DMS 273 (cell line): ENCODE results near the gene OSBPL9.
"Not testable (repeated sequence)": the region's sequence is repeated elsewhere in the genome, so short reads cannot be mapped to it uniquely, and the experiment has no call there.

ENCODE experiments used
- DNase-seq: peaks from one replicate; lab custom pipeline; 2025; ENCODE audit not compliant: unreplicated experiment; lab: John Stamatoyannopoulos, UW

OSBPL9 gene

DNA sequence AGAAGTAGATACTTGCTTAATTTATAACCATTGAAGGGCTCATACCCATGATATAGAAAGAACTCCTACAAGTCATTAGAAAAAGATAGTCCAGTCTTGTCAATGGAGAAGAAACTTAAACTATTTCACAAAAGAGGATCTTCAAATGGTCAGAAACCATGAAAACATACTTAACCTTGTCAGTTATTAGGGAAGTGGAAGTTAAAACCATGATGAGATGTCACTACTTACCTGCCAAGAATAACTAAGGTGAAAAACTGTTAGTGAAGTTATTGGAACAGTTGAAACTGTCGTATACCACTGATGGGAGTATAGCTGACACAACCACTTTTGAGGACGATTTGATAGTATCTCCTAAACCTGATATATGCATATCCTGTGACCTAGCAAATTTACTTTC is 46.8 kb downstream of the OSBPL9 start:
- DNase-seq: no peak

DNA sequence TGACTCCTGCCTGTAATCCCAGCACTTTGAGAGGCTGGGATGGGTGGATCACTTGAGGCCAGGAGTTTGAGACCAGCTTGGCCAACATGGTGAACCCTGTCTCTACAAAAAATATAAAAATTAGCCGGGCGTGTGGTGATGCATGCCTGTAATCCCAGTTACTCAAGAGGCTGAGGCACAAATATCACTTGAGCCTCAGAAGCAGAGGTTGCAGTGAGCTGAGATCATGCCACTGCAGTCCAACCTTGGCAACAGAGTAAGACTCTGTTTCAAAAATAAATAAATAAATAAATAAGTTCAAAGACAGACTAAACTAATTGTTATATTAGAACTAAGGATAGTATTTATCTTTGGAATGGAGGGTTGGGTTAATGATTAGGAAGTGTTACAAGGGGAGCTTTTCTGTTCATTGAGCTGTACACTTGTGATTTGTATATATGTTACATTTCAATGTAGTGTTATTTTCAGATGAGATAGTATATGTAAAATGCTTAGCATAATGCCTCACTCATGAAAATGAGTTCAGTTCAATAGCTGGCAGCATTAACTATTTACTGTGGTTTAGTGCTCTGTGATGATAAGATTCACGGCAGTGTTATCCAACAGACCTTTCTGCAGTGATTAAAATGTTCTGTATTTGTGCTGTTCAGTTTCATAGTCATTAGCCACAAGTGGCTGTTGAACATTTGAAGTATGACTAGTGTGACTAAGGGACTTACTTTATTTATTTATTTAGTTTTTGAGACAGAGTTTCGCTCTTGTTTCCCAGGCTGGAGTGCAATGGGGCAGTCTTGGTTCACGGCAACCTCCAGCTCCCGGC is 47.7 kb downstream of the OSBPL9 start:
- no peak for DNase-seq

DNA sequence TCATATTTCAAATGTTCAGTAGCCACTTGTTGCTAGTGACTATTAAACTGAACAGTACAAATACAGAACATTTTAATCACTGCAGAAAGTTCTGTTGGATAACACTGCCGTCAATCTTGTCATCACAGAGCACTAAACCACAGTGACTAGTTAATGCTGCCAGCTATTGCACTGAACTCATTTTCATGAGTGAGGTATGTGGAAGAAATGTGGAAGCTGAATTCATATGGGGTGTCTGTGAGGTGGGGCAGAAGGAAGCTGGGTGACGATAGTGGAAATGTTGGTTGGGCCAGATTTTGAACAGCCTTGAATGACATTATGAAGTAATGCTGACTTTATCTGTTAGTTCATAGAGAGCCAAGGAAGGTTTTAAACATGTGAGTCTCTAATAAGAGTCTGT is 49.6 kb downstream of the OSBPL9 start:
- no peak for DNase-seq

DNA sequence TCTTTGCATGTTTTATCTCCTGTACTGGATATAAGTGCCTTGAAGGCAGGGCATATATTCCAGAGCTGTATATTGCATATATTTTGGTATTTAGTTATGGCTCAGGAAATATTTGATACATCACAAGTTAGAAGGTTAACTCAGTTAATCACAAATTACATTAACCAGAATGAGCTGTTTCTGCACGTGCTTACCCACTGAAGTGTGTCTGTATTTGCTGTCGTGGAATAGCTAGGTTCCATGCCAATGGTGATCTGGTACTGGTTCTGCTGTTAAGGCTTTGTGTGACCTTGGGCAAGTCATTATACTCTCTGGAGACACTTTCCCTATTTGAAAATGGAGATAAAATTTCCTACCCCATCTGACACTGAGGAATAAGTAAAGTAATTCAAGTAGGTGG is 50.7 kb downstream of the OSBPL9 start:
- DNase-seq: no peak

DNA sequence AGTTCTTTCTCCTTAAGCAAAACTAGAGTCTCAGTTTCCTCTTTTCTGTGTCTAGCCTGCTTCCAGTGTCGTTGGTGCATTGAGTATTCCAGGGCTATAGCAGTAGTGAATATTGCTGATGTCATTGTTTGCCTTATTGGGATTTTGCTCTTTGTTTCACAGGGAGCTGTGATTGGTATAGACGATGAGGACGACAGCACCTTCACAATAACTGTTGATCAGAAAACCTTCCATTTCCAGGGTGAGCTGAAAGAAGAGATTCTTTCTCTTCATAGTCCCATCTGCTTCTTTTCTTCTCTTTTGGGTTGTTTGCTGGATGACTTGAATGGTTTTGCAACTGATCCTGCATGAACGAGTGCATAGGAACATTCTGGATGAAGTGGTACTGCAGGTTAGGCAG is 52.4 kb downstream of the OSBPL9 start:
- DNase-seq: no peak

DNA sequence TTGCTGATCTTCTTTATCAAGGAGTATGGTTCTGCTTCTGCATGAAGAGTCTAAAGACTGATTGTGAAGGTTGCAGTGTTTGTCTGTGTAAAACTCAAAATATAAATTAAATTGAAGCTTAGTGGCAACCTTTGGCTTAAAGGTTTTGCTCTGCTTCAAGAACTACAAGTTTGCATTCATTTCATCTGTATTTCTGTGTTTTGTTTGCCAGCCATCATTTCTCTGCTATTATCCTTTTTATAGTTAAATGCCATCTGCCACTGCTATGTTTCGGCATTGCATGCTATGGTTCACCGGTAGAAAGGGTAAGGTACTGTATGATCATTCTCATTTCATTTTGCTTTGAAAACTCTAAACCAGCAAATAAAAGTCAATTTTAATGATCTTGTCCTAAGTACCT is 52.9 kb downstream of the OSBPL9 start:
- peak; percentile 33 for DNase-seq

DNA sequence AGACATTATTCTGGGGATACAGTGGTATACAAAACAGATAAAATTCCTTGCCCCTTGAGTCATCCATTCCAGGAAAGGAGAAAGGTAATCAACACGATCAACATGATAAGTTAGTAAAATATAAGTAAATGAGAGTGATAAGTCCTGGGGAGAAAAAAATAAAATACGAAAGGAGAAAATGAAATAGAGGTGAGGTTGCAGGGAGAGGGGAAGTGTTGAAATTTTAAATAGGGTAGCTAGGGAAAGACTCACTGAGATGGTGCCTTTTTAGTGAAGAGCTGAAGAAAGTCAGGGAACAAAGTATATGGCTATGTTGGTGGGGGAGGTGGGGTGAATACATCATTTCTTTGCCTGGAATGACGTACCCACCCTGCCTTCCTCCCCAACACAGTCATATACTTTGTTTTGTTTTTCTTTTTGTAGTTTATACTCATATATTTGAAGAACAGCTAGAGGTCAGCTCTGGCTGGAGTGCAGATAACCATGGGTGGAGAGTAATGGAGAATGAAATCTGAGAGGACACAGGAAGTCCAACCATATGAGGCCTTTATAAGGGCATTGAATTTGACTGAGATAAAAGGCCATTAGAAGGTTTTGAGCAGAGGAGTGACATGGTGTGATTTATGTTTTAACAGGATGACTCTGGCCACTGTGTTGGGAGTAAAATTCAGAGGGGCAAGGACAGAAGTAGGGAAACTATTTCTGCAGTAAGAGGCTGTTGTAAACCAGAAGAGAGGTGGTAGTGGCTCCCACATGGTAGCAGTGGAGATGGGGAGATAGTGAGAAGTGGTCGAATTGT is 54.8 kb downstream of the OSBPL9 start:
- no peak for DNase-seq

DNA sequence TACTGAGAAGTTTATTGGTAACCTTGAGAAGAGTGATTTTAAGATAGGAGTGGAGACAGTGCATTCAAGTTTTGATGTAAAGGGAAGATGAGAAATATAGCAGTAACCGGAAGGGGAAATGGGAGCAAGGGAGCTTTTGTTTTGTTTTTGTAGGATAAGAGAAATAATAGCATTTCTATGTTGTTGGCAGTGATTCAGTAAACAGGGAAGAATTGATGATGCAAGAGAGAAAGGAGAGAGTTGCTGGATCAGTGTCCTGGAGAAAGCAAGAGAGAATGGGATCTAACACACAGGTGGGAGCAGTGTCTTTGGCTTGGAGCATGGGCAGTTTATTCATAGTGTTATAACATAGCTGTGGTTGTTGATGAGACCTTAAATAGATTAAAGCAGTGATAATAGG is 56.4 kb downstream of the OSBPL9 start:
- no peak for DNase-seq

DNA sequence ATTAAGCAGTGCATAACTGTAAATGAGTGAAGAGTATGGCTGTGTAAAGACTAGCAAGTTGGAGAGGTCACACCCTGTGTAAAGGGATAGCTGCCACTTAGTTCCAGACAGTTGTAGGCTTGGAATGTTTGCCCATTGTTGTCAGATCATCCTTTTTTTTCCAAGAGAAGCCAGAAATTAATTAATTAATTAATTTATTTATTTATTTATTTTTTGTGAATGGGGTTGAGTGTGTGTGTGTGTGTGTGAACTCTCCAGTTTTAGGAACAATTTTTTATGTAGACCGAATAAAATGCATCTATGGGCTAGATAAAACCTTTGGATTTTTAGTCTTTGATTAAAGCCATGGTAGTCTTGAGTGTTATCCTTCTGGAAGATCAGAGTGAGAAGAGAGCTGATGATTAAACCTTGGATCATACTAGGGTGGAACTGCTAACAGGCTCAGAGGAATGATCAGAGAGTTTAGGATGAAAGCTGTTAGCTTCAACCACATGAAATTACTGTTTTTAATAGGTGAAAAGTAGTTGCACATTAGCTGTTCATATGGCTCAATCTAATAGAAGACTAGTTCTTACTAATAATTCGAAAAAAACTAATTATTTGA is 58.4 kb downstream of the OSBPL9 start:
- no peak for DNase-seq

DNA sequence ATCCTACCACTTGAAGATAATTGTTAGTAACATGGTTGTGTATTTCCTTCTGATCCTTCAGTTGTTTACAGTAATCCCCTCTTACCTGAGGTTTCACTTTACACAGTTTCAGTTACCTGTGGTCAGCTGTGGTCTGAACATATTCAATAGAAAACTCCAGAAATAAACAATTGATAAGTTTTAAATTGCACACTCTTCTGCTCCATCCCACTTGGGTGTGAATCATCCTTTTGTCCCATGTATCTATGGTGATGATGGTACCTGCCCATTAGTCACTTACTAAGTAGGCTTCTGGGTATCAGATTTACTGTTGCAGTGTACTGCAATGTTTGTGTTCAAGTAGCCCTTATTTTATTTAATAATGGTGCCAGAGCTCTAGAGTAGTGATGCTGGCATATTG is 62.5 kb downstream of the OSBPL9 start:
- no peak for DNase-seq

DNA sequence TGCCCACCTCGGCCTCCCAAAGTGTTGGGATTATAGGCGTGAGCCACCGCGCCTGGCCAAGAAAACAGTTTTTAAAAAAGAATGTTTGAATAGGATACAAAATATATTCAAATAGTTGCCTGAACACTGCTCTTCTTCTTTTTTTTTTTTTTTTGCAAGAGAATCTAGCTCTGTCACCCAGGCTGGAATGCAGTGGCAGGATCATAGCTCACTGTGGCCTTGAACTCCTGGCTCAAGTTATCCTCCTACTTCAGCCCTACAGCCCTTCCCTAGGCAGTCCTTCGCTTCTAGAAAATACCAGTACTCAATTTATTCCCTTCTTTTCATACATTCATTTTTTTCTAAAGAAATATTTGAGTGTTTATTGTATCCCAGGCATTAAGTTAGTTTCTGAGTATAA is 67.9 kb downstream of the OSBPL9 start:
- no peak for DNase-seq

DNA sequence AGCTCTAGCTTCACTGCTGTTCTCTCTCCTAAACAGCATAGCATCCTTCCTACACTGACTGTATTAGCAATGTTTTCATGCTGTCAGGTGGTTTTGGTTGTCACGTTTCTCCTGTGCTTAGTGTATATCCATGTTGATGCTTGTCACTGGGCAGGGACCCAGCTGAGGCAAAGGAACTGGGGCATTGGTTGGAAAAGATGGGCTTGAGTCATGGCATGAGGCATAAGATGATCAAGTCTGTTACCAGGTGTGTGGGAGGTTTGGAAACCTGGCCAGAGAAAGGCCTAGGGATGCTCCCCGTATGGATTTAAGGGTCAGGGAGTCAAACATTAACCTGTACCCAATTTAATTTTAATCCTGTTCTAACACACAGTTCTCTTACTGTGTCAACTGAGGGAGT is 69.6 kb downstream of the OSBPL9 start:
- no peak for DNase-seq

DNA sequence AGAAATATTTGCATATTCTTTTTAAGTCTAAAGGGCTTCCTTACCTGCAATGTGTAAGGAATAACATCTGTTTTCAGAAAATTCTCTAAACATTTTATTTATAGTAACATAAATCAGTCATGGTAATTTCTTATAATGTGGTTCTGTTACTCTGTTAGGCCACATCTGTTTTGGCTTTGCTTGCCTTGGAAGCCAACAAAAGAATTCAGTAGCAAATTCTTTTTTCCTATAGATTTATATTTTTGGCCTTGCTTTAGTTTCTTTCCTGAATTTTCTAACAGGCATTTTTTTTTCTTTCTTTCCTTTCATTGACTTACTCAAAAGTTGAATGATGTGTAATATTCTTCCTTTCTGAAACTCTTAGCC is 72.2 kb downstream of the OSBPL9 start:
- DNase-seq: peak; percentile 6

DNA sequence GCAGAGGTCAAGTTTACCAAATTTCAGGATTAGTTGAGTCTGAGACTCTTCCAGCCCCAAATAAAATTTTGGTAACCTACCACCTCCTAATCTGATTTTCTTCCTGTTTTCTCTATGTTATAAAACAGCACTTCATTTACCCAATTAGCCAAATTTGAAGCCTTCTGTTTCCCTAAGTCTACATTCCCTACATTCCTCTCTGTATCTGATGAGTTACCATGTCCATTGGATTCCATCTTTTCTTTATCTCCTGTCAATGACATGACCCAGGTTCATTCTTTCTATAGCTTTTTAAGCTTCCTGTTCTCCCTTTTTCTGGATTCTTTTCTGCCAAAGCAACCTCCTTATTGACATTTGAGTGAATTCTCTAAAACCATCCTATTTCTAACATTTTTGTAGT is 72.8 kb downstream of the OSBPL9 start:
- no peak for DNase-seq

DNA sequence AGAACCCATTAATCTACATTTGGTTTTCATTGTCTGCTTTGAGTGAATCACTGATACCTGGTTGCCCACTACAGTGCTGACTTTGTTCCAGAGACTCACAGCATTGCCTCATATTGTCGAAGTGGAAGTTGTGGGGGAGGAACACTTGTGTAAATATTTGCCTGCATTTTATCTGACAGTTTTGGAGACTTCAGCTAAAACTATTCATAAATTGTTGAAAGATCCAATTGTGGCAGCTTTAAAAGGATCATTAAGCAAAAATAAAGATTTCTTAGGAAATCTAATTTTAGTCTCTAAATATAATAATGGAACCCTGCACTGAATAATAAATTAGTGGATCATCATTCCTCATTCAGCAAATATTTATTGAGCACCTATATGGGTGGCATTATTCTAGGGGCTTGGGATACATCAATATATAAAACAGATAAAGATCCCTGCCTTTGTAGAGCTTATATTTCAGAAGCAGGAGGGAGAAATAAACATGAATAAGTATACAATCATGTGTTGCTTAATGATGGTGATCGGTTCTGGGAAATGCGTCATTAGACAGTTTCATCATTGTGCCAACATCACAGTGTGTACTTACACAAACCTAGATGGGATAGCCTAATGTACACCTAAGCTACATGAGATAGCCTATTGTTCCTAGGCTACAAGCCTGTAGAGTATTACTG is 73.5 kb downstream of the OSBPL9 start:
- DNase-seq: no peak

DNA sequence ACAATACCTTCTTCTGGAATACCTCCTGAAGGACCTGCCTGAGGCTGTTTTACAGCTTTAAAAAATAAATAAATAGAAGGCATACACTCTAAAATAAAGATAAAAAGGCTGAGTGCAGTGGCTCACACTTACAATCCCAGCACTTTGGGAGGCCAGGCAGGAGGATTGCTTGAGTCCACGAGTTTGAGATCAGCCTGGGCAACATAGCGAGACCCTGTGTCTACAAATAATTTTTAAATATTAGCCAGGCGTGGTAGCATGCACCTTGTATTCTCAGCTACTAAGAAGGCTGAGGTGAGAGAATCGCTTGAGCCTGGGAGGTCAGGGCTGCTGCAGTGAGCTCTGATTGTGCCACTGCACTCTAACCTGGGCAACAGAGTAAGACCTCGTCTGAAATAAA is 75.0 kb downstream of the OSBPL9 start:
- no peak for DNase-seq

DNA sequence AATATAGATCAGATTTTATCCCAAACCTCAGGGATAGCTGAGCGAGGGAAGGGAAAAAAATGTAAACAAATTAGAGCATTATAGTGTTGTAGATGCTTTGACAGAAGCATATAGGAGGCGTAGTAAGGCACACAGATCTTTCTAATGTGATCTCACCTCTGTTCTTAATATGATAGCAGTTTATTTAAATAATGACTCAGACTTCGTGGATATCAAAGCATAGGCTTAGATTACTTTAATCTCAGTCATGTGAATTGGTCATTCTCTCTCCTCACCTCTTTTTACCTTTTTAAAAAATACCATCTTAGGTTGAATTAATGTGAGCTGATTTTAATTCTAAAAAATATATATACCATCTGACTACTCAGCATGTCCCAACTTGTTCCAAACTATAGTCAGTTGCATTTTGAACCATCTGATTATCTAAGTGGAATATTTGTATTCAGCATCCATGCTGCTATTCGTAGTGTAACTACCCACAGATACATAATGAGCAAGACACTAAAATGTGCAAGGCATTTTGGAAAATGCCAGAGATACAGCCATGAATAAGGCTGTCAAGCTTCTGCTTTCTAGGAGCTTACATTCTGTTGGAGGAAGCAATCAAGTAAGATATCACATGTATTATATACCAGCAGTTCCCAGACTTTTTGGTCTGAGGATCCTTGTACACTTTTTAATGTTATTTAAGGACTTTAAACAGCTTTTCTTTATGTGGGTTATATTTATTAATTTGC is 76.7 kb downstream of the OSBPL9 start:
- DNase-seq: peak; percentile 33

DNA sequence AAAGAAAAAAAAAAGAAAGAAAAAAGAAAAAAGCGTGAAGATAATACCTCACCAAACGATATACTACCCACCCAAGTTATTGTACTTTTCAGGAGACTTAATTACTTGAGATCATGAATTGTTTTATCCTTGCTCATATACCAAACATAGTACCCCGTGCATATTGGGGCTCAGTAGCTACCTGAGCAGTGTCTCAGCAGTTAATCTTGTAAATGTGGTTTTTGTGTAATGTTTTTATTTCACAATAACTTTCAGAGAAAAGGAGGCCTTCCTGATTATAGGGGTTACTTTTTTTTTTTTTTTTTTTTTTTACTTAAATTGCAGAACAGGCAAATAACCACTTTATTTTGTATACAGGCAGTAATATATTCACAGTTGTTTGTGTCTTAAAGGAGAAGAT is 80.3 kb downstream of the OSBPL9 start:
- DNase-seq: no peak

DNA sequence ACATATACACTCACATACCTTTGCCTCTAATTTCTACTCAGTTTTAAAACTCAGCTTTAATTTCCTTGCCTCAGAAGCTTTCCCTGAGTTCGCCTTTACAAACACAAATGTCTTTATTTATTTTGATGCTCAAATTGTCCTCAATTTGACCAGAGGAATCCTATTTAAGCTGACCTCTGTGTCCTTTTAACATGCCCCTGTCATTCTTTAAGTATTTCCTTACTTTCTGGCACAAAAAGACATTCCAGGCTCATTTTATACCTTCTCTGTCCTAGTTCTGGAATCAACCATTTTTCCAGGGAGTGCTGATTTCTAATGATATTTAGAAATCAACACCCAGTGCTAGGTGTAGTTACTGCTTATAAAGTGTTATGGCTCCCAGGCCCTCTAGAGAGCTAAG is 82.5 kb downstream of the OSBPL9 start:
- DNase-seq: no peak

DNA sequence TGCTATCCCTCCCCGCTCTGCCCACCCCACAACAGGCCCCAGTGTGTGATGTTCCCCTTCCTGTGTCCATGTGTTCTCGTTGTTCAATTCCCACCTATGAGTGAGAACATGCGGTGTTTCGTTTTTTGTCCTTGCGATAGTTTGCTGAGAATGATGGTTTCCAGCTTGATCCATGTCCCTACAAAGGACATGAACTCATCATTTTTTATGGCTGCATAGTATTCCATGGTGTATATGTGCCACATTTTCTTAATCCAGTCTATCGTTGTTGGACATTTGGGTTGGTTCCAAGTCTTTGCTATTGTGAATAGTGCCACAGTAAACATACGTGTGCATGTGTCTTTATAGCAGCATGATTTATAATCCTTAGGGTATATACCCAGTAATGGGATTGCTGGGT is 84.9 kb downstream of the OSBPL9 start:
- DNase-seq: not testable (repeated sequence)

DNA sequence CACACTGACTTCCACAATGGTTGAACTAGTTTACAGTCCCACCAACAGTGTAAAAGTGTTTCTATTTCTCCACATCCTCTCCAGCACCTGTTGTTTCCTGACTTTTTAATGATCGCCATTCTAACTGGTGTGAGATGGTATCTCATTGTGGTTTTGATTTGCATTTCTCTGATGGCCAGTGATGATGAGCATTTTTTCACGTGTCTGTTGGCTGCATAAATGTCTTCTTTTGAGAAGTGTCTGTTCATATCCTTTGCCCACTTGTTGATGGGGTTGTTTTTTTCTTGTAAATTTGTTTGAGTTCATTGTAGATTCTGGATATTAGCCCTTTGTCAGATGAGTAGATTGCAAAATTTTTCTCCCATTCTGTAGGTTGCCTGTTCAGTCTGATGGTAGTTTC is 85.3 kb downstream of the OSBPL9 start:
- not testable (repeated sequence) for DNase-seq
